NK-92 treated with Interleukin-12 subunit alpha and Interleukin-12 subunit beta, amount 100 ng/mL, for 24 hours (cell line): ENCODE data around the gene SRMS.
A peak's percentile ranks its signal among the peaks of the same experiment; 100 is the strongest.
"Not testable (repeated sequence)": the region's sequence is repeated elsewhere in the genome, so short reads cannot be mapped to it uniquely, and the experiment has no call there.

Experiments used
- DNase-seq: peaks from one replicate; lab custom pipeline; 2025; lab: John Stamatoyannopoulos, UW

Gene SRMS

DNA sequence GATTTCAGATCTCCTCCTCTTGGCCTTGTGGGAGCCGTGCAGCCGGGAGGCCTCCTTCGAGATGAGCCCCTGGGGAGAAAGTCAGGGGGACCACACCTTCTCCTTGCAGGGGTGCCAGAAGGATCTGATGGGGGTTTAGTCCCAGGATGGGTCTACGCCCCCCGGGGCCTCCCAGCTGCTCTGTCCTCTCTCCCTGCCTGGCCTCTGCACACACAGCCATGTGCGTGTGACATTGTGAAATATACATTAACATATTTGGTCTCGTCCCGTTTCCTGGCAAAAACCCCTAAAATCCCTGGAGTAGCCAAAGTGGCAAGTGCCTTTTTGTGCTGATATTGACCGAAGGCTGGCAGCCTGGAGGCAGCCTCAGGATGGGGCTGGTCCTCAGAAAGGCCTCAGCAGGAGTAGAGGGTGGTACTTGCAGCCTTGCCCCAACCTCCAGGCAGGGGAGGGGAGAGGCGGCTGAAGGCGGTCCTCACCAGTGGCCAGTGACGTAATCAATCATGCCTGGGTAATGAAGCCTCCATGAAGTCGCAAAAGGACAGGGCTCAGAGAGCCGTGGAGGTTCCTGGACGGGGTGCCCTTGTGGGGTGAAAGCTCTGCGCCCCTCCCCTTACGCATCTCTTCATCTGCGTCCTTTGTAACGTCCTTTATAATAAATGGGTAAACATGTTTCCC is 31.6 kb upstream of the SRMS start:
- DNase-seq = no peak

DNA sequence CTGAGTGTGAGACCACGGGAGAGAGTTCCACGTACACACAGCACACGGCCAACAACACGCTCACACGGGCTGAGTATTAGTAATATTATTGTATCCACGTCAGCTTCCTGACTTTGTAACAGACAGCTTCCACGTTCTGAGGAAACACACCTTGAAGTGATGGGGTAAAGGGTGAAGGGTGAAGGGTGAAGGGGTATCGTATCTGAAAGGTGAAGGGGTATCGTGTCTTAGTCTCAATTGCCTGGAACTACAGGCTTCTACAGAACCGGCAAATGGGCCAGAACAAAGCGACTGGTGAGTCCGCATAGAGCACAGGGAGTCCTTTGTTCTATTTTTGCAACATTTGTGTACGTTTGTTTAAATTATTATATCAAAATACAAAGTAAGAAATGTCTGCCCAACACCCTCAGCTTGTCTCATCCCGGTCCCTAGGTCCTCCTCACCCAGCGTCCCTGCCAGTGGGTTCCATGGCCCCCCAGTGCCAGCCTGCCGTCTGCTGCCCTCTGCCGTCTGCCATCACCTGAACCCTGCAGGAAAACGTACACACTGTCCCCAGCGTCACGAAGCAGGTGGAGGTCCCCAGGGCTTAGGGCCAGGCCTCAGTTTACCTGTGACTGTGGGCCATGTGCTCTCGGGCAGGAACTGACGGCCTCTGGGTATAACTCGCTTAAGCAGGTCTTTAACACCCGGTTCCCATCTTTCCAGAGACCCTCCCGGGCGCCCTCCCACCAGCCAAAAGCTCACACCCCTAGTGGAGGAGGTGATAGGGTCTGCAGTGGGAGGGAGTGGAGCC is 30.9 kb upstream of the SRMS start:
- DNase-seq = no peak

DNA sequence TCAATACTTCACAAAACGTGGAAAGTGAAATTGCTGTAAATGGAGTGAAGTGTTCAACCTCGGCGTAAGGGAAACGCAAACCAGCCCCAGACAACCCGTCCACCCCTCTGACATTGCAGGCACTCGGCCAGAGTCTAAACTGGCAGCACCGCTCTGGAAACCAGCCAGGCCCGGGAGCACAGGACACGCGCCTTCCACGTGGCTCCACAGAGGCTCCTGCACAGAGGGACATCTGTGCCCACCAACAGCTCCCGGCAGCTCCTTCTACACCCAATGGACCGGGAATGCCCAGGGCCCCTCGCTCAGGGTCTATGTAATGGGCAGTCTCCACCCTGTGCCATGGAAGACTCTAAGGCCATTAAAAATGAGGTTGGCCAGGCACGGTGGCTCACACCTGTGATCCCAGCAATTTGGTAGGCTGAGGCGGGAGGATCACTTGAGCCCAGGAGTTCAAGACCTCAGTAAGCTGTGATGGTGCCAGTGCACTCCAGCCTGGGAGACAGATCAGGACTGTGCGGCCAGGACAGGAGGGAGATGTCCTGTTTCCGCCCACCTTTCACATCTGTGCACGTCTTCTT is 29.9 kb upstream of the SRMS start:
- no peak for DNase-seq

DNA sequence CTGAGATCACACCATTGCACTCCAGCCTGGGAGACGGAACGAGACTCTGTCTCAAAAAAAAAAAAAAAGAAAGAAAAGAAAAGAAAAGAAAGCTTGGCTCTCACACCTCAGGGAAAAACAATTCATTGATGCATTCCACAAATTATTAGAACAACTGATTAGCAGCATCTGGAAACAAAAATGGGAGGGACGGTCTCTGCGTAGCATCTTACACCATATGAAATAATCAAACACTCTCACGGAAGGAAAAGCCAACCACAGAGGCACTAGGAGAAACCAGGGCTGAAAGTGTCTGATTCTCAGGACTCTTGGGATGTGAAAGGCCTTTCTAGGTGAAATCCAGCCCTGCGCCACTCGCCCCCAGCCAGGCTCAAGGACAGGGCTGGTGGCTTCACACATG is 28.8 kb upstream of the SRMS start:
- DNase-seq = no peak

DNA sequence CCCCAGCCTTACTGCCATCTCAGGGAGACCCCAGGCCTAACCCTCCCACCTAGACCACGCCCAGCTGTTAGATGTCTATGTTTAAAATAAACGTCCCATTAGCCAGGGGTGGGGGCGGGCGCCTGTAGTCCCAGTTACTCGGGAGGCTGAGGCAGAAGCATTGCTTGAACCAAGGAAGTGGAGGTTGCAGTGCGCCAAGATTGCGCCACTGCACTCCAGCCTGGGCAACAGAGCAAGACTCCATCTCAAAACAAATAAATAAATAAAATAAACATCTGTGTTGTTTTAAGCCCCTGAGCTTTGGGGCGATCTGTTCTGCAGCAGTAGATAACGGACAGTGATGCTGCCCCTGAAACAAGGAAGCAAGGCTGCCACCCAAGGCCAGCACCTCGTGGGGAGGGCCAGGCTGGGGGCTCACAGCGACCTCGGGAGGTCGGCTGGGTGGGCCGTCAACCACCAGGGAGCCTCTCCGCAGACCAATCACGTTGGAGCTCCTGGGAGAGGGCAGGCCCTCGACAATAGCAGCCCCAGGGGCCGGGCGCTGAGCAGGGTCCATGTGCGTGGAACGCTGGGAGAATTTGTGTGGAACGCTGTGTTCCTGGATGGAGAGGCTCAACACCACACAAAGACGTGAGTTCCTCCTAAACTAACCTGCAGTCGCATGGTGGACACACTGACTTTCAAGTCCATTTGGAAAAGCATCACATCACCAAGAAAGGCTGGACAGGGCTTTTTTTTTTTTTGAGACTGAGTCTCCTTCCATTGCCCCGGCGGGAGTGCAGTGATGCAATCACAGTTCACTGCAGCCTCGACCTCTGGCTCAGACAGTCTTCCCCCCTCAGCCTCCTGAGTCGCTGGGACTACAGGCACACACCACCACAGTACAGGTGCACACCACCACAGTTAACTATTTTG is 27.5 kb upstream of the SRMS start:
- no peak for DNase-seq

DNA sequence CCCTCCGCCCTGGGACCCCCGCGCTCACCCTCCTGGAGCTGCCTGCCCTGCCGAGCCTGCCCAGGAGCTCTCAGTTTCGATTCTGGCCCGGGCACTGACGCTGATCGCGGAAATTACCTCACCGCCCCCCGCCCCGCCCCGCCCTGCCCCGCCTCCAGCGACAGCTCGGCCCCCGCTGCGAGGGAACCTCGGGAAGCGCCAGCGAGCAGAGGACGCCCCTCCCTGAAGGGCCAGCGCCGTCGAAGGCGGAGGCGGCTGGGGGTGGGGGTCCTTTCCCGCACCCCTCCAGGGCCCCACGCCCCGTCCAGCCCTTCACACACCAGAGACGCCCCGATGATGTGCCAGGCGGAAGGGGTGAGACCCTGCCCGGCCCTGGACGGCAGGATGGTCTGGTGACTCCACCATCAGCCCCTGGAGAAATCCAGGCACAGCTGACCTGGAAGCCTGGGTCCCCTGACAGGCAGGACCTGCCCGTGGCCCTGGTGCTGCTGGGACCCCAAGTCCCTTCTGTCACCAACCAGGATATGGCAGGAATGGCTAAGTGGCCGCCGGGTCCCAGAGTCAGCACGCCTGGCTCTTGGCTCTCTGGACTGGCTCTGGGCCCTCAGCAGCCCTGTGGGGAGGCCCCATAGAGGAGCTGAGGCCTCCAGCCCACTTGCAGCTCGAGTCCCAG is 26.7 kb upstream of the SRMS start, which contains the start of gene HELZ2:
TSS of gene HELZ2 (minus strand) at position 84 of the 673 bp plus-strand sequence. CDS start 1,854 bp downstream, outside the sequence.
- peak; percentile 63 for DNase-seq

DNA sequence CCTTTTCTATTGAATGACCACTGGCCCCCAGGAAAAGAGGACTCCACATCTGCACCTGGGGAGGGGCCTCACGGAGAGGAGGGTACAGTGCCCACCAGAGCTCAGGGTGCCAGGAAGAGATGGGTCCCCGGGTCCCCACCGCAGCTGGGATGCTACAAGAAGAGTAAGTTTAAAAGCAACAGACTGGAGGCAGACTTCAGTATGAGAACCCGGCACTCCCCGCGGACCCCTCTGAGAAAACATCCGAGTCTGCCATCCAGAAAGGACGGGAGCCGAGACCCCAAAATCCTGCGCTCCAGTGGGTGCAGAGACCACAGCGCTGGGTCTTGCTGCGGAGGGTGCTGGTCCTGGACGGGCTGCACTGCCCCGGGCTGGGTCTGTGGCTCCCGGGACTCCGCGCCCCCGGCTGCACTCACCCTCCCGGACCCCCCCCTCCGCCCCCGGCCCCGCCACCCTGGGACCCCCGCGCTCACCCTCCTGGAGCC is 26.1 kb upstream of the SRMS start:
- DNase-seq = no peak

DNA sequence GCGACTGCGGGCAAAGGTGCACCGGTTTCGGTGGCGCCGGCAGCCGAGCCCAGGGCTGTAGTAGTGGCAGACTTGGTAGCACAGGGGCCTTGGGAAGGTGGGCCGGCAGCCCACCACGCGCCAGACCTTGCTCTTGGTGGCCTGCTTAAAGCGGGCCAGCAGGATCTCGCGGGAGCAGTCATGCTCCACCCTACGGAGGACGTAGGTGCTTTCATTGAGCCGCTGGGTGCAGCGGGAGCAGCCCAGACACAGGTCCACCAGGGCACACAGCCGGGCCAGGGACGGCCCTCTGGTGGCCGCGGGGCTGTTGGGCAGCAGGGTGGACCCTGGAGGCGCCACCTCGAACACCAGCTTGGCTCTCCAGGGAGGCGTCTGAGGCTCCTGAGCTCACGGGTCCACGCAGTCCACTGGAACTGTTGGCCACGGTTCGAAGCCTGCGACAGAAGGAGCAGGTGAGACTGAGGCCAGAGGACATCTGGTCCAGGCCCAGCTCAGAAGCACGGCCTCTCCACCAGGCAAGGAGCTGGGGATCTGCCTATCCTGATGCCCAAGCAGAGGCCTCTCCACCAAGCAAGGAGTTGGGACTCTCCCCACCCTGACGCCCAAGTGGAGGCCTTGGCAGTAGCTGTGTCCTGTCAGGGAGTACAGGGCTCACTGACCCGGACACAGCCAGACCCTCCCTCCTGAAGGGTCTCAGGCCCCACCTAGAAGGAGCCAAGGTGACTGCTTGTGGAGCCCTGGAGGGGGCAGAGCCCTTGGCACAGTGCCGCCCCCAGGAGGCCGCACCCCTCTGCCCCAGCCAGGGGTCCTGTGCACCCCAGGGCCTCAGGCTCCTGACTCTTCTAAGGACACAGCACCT is 25.5 kb upstream of the SRMS start:
- no peak for DNase-seq

DNA sequence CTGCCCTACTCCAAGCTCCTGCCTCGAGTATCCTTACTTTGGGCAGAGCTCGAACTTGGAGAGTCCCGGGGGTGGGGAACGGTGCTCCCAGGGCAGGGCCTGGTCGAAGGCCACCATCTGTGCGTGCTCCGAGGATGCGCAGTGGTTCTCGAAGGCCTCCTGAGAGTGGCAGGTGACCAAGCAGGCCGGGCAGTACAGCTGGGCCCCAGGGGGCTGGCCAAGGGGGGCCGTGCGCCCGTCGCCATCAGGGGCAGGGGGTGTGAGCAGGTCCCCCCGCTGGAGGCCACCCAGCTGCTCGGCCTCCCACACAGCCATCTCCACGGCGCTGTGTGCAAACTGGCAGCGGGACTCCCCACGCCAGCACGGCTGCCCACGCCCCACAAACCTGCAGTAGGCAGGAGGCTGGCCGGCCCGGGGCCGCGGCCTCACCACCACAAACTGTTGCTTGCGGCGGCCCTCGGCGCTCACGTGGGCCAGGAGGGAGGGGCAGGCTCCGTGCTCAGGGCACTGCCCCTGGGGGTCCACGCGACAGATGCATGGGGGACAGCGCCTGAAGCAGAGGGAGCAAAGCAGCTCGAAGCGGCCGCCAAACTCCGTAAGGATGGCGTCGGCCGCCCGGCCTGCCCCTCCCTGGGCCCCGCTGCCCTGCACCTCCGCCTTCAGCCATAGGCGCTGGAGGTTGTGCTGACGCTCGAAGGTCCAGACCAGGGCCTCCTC is 24.7 kb upstream of the SRMS start:
- DNase-seq = no peak

DNA sequence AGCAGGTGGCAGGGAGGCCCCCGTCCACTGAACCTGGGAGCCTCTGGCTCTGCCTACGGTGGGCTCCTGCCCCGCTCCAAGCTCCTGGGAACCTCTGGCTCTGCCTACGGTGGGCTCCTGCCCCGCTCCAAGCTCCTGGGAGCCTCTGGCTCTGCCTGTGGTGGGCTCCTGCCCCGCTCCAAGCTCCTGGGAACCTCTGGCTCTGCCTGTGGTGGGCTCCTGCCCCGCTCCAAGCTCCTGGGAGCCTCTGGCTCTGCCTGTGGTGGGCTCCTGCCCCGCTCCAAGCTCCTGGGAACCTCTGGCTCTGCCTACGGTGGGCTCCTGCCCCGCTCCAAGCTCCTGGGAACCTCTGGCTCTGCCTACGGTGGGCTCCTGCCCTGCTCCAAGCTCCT is 23.5 kb upstream of the SRMS start:
- DNase-seq = not testable (repeated sequence)

DNA sequence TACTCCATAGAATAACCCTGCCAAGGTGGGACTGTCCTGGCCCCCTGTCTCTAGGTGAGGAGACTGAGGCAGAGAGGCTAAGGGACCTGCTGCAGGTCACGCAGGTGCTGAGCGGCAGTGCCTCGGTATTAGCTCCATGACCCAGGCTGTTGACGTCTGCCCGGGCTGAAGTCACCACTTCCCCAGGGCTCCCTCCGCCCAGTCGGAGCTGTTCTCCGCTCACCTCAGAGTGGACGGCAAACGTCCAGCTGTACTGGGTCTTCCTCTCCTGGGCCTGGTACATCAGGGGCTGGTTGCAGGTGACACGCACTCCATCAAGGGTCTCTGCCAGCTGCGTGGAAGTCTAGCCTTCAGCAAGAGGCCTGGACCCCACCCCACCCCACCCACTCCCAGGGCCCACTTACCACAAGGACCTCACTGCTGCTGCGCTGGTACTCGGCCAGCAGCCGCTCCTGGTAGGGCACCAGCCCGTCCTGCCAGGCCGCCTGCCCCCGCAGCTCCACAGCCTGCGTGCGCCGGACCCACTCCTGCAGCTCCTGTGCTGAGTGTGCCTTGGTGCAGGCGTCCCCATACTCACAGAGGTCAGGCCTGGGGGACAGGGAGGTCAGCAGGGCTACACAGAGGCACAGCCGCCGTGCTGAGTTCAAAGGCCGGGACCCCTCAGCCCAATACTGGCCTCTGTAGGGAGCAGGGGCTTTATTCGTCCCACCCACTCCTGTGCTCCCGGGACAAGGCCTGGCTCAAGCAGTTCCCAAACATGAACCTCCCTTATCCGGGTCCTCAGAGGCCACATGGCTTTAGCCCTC is 22.9 kb upstream of the SRMS start:
- no peak for DNase-seq

DNA sequence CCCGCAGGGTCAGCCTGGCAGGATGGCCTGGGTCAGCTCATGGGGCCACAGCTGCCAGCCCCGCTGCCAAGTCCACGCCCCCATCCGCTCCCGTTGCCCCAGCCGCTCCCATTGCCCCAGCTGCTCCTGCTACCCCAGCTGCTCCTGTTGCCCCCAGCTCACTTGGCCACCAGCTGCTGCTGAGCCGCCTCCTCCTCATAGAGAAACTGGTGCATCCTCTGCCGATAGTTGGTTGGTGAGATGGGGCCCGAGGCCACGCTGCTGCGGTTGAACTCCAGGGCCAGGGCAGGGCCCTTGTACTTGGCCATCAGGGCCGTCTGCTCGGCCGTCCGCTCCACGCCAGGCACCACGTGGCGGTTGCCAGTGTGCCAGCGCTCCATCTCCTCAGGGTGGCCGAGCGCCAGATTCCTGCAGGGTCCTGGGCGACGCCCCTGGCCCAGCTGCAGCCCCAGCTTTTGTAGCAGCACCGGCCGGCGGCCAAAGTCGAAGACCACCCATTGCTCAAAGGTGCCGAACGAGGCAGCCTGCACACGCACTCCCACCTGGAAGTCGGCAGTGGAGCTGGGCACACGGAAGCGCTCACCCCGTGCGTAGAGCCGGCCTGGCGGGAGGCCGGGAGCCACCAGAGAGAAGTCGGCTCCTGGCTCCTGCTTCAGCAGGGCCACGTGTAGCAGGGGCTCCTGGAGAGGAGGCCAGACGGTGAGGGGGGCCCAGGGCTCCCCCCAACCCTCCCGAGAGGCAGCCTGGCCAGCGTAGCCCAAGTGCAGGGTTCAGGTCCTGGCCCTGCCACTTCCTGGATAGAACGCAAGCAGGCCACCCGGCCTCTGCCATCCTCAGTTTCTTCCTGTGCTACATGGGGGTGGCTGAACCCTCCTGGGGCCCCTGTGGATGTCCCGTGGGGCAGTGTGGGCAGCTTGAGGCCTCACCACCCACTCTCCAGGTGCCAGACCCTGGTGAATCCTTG is 21.7 kb upstream of the SRMS start:
- no peak for DNase-seq

DNA sequence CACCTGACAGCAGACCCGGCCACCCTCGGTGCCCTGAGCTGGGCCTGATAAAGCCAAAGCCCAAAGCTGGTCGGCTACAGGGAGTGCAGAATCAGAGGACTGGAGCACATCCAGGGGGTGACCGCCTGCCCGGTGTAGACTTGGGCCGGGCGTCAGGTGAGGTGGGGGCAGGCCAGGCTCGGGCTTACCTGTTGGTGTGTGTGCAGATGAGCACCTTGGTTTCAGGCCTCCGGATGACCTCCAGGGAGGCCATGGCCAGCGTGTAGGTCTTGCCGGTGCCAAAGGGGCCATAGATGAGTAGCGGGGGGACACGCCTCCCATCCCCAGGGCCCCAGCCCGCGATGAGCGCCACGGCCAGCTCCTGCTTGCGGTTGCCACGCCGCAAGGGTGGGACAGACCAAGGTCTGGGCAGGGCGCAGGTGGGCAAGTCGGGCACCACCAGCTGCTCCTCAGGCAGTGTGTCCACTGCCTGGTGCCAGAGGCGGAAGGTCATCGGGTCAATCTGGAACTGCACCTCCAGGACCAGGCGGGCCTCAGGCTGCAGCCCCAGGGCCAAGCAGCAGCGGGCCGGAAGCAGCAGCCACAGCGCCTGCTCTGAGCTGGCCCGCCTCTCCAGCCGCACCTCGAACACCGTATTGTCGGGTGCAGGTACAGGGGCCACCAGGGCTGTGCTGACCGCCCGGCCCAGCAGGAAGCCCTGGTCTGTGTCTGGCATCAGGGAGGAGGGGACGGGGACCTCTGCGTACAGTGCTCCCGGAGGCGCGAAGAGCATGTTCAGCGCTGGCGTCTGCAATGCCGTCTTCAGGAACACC is 20.8 kb upstream of the SRMS start:
- DNase-seq = no peak

DNA sequence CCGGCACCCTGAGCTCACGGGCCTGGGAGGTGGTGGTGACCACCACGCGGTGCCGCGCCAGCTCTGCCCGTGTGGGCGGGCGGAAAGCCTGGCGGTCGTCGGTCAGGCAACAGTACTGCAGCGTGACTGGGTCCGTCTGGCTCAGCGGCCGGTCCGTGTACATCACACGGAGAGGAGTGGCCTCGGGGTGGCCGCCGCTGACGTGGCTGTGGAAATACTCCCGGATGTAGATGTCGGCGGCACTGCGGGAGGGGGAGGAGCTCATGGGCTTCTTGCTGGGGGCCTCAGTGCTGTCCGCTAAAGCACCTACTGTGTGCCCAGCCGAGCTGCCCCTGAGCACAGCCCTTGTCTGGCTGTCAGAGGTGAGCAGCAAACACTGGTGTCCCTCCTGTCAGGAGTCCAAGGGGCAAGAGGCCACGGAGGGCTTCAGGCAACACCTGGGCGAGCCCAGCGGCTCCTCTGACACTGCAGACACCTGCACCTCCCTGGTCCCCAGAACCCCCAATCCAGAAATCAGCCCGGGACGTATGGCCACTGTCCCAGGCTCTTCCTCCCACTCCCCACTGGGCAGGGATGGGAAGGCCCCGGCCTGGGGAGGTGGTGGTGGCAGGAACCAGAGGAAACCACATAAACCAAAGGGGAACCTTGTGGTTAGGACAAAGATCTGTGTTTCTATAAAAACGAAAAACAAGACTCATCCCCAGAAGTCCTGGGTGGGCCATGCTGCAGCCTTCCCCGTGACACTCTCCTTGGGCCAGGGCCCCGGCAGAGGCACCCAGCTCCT is 20.0 kb upstream of the SRMS start:
- no peak for DNase-seq

DNA sequence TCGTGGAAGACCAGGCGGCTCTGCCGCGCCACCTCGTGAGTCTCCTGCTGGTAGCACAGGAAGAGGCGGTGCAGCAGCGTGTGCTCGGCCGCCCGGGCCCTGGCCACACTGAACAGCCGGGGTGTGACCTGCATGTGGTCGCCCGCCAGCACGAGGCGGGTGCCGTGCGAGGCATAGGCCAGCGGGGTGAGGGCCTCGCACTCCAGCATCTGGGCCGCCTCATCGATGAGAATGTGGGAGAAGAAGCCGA is 19.5 kb upstream of the SRMS start:
- DNase-seq = no peak

DNA sequence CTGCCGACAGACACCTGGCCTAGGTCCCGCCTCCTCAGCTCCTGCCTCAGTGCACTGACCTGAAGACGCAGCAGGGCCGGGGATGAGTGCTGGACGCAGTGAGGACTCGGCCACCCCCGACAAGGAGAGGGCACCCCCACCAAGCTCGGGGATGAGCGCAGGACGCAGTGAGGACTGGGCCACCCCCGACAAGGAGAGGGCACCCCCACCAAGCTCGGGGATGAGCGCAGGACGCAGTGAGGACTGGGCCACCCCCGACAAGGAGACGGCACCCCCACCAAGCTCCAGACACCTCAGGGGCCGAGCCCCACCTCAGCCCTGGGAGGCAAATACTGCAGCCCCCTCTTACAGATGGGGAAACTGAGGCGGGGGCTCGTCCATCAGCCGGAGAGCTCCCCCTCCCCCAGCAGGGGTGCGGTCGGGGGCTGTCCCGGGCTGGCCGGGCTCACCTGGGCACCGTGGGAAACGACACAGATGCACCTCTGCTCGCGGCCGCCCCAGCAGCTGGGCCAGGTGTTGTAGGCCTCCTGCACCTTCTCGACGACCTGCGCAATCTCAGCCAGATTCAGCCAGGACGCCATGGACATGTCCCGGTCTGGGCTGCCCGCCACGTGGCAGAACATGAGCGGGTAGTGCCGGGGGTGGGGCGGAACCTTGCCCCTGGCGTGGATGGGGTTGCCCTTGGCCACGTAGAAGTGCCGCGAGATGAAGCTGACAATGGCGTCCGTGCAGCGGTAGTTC is 19.0 kb upstream of the SRMS start:
- DNase-seq = no peak
